ENCODE results near the gene TCTN2. TPM values are rescaled to one million over a fixed set of nuclear protein-coding genes. Genes with fewer than 3 reads are reported as not detected.

Gene TCTN2
- total and polyA plus RNA-seq, 10 of the 15 experiments (the other 5 are each of a cell fraction or from before 2014, with no cell fraction given), result 0.55 to 5.5 (median 3.3) TPM

DNA sequence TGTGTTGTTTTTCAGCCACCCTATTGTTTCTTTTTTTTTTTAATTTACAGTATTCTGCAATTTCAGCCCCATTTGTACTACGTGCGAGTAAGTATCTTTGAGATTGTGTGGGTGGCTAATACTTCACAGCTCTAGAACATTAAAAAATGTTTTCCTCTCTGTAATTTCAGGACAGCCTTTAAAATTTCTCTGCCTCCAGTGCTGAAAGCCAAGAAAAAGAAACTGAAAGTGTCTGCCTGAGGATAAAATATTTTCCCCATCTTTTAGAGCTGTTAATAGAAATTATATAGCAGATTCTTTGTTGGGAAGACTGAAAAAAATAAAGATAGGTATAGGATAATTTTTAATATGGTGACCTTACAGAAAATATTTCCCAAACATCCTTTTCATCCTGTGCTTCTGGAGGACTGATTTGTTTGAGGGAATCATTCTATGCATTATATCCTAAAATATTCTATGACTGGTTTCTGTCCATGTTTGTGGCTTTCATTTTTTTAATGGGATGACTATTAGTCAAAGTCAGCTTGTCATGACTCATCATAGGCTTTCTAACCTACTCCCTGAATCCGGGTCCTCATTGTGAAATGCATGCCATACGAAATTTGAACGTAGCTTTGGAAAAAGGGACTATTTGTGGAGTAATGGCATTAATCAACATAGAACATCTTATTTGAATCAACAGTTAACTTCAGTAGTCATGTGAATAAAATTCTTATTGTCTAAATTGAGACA is 10.8 kb upstream of the TCTN2 start:
- no TSS peak for BruUV-seq (replicated peaks)
- H3K9me3 ChIP-seq (replicated peaks; ENCODE audit: control insufficient read depth, insufficient read depth, low read length), result no peaks in the 10 kb centered on the region
- peak; percentile 29 for ATAC-seq
- H3K9ac ChIP-seq (ENCODE audit: control insufficient read depth, insufficient read depth, low read length), result peak overlapping the region; percentile 16; the same call in 1 of the 2 replicates
- in situ Hi-C loops (cut with MboI), result no loop called here
- peak overlapping the region; percentile 63 for H3K27ac ChIP-seq (ENCODE audit: control insufficient read depth, insufficient read depth)
- H2AFZ ChIP-seq (ENCODE audit: control insufficient read depth, low read depth, low read length), result peak overlapping the region; percentile 17; the same call in 1 of the 2 replicates
- peaks cover 5 to 11% of the 10 kb centered on the region in 2 experiments; a peak in 3 of 4 replicates for H3K36me3 ChIP-seq (ENCODE audit: control insufficient read depth in 2 of 2, insufficient read depth in 2 of 2, low read length in 1 of 2)
- ChIA-PET RAD21 (ENCODE audit: unreplicated experiment) (interaction anchor here (4.0 kb wide), 1 partner anchor 53 kb away, joined by 26 read pairs; the partner anchor contains the start of gene ATP6V0A2), POLR2A (interaction anchor here (1.2 to 6.8 kb wide), 3 partner anchors 10 to 53 kb away, joined by 3 to 56 read pairs (median 5); partner anchors contain the start of genes ATP6V0A2 and TCTN2), SMC1A (ENCODE audit: uncharacterized antibody, unreplicated experiment) (interaction anchor here (0.9 to 4.9 kb wide), 7 partner anchors 12 to 53 kb away, joined by 3 to 32 read pairs (median 4); partner anchors contain the start of gene ATP6V0A2), CTCF (interaction anchor here (1.0 to 1.1 kb wide), 2 partner anchors 13 to 422 kb away, joined by 3 read pairs; no protein-coding TSS in a partner anchor)
- no peaks in the 10 kb centered on the region for H3K79me2 ChIP-seq (ENCODE audit: control insufficient read depth, insufficient read depth, low read length)
- H3K4me2 ChIP-seq (ENCODE audit: control insufficient read depth, insufficient read depth), result peak overlapping the region; percentile 7; the same call in 1 of the 2 replicates
- intact Hi-C loops (cut with micrococcal nuclease; ENCODE audit: unreplicated experiment), result loop anchor here (5.0 kb wide), 1 partner anchor 52 kb away; the partner anchor contains the start of gene ATP6V0A2
- 33% methylated on average over 5 of the region's 5 CpGs for WGBS (ENCODE audit: insufficient coverage, insufficient replicate concordance, low lambda C conversion rate, missing lambda C conversion rate)
- FAIRE-seq, result peak; percentile 27
- H3K27me3 ChIP-seq (replicated peaks in 1 of 2; ENCODE audit: control insufficient read depth in 2 of 2, insufficient read depth in 2 of 2, low read length in 1 of 2), result no peaks in the 10 kb centered on the region
- no peak for DNase-seq (ENCODE audit: low read depth, low spot score)
- H4K20me1 ChIP-seq (ENCODE audit: control insufficient read depth, insufficient read depth), result no peaks in the 10 kb centered on the region
- H3K4me1 ChIP-seq (ENCODE audit: control insufficient read depth, insufficient read depth, low read length), result peaks cover 37% of the 10 kb centered on the region
- H3K4me3 ChIP-seq, result no peak overlapping the region
- no peak for TF ChIP-seq BHLHE40 (IDR thresholded peaks at IDR 0.05; ENCODE audit: borderline replicate concordance in 1 of 2, low read depth in 2 of 2, low read length in 1 of 2)
- no peak for TF ChIP-seq IKZF1 (conservative IDR thresholded peaks at IDR 0.05)
- TF ChIP-seq ZNF24 (IDR thresholded peaks at IDR 0.05), result no peak
- no peak for TF ChIP-seq ASH2L (IDR thresholded peaks at IDR 0.05; ENCODE audit: borderline replicate concordance, low read depth)
- no peak for TF ChIP-seq BRCA1 (IDR thresholded peaks at IDR 0.05; ENCODE audit: low read depth, low read length)
- TF ChIP-seq, protein P1, sequence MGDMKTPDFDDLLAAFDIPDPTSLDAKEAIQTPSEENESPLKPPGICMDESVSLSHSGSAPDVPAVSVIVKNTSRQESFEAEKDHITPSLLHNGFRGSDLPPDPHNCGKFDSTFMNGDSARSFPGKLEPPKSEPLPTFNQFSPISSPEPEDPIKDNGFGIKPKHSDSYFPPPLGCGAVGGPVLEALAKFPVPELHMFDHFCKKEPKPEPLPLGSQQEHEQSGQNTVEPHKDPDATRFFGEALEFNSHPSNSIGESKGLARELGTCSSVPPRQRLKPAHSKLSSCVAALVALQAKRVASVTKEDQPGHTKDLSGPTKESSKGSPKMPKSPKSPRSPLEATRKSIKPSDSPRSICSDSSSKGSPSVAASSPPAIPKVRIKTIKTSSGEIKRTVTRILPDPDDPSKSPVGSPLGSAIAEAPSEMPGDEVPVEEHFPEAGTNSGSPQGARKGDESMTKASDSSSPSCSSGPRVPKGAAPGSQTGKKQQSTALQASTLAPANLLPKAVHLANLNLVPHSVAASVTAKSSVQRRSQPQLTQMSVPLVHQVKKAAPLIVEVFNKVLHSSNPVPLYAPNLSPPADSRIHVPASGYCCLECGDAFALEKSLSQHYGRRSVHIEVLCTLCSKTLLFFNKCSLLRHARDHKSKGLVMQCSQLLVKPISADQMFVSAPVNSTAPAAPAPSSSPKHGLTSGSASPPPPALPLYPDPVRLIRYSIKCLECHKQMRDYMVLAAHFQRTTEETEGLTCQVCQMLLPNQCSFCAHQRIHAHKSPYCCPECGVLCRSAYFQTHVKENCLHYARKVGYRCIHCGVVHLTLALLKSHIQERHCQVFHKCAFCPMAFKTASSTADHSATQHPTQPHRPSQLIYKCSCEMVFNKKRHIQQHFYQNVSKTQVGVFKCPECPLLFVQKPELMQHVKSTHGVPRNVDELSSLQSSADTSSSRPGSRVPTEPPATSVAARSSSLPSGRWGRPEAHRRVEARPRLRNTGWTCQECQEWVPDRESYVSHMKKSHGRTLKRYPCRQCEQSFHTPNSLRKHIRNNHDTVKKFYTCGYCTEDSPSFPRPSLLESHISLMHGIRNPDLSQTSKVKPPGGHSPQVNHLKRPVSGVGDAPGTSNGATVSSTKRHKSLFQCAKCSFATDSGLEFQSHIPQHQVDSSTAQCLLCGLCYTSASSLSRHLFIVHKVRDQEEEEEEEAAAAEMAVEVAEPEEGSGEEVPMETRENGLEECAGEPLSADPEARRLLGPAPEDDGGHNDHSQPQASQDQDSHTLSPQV (IDR thresholded peaks at IDR 0.05), result no peak
- TF ChIP-seq, protein P2, sequence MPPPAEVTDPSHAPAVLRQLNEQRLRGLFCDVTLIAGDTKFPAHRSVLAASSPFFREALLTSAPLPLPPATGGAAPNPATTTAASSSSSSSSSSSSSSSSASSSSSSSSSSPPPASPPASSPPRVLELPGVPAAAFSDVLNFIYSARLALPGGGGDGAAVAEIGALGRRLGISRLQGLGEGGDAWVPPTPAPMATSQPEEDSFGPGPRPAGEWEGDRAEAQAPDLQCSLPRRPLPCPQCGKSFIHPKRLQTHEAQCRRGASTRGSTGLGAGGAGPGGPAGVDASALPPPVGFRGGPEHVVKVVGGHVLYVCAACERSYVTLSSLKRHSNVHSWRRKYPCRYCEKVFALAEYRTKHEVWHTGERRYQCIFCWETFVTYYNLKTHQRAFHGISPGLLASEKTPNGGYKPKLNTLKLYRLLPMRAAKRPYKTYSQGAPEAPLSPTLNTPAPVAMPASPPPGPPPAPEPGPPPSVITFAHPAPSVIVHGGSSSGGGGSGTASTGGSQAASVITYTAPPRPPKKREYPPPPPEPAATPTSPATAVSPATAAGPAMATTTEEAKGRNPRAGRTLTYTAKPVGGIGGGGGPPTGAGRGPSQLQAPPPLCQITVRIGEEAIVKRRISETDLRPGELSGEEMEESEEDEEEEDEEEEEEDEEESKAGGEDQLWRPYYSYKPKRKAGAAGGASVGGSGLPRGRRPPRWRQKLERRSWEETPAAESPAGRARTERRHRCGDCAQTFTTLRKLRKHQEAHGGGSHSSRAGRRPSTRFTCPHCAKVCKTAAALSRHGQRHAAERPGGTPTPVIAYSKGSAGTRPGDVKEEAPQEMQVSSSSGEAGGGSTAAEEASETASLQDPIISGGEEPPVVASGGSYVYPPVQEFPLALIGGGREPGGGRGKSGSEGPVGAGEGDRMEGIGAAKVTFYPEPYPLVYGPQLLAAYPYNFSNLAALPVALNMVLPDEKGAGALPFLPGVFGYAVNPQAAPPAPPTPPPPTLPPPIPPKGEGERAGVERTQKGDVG (CRISPR knock-in tag; IDR thresholded peaks at IDR 0.05), result no peak
- TF ChIP-seq, protein P3, sequence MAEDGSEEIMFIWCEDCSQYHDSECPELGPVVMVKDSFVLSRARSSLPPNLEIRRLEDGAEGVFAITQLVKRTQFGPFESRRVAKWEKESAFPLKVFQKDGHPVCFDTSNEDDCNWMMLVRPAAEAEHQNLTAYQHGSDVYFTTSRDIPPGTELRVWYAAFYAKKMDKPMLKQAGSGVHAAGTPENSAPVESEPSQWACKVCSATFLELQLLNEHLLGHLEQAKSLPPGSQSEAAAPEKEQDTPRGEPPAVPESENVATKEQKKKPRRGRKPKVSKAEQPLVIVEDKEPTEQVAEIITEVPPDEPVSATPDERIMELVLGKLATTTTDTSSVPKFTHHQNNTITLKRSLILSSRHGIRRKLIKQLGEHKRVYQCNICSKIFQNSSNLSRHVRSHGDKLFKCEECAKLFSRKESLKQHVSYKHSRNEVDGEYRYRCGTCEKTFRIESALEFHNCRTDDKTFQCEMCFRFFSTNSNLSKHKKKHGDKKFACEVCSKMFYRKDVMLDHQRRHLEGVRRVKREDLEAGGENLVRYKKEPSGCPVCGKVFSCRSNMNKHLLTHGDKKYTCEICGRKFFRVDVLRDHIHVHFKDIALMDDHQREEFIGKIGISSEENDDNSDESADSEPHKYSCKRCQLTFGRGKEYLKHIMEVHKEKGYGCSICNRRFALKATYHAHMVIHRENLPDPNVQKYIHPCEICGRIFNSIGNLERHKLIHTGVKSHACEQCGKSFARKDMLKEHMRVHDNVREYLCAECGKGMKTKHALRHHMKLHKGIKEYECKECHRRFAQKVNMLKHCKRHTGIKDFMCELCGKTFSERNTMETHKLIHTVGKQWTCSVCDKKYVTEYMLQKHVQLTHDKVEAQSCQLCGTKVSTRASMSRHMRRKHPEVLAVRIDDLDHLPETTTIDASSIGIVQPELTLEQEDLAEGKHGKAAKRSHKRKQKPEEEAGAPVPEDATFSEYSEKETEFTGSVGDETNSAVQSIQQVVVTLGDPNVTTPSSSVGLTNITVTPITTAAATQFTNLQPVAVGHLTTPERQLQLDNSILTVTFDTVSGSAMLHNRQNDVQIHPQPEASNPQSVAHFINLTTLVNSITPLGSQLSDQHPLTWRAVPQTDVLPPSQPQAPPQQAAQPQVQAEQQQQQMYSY (CRISPR knock-in tag; IDR thresholded peaks at IDR 0.05), result no peak
- TF ChIP-seq RBBP5 (conservative IDR thresholded peaks at IDR 0.05), result no peak
- TF ChIP-seq MYB (IDR thresholded peaks at IDR 0.05; ENCODE audit: borderline replicate concordance, low read depth, low read length), result no peak
